Mononuclear cell (primary cell): ENCODE data around the gene YJEFN3. TPM values are rescaled to one million over a fixed set of nuclear protein-coding genes. Genes with fewer than 3 reads are reported as not detected.

Experiments used
- H3K27me3 ChIP-seq: 2 replicates; pipeline ENCODE4 v1.6.0; 2011; ENCODE audit warnings: low read length, control low read depth; ENCODE audit not compliant: insufficient read depth
- H3K4me1 ChIP-seq: 2 replicates; pipeline ENCODE4 v1.5.1; 2011; ENCODE audit warnings: mild to moderate bottlenecking, low read length, control low read depth; ENCODE audit not compliant: insufficient read depth
- H3K4me3 ChIP-seq: 2 replicates; pipeline ENCODE4 v1.5.1; 2011; ENCODE audit warnings: mild to moderate bottlenecking, low read length, moderate library complexity
- H3K9me3 ChIP-seq: 2 replicates; pipeline ENCODE4 v1.5.1; 2011; ENCODE audit warnings: low read depth, mild to moderate bottlenecking, control low read depth, low read length
- total RNA-seq: library from RNA; depleted of rRNA; stranded (reverse); fragments of >200 nt; gene quantifications from one replicate; pipeline ENCODE4 v1.2.3, GENCODE V29; 2012

YJEFN3 gene
- total RNA-seq, 1 donor: 0.10 TPM

- no peaks in the 10 kb centered on the region for H3K27me3 ChIP-seq
- no peak overlapping the region for H3K4me3 ChIP-seq
- no peaks in the 10 kb centered on the region for H3K4me1 ChIP-seq
- H3K9me3 ChIP-seq: no peaks in the 10 kb centered on the region
Observed at GRCh38 chr19:19548915-19549759, 20.4 kb downstream of the YJEFN3 start.

- no peaks in the 10 kb centered on the region for H3K9me3 ChIP-seq
- H3K4me3 ChIP-seq: no peak overlapping the region
- no peaks in the 10 kb centered on the region for H3K4me1 ChIP-seq
- H3K27me3 ChIP-seq: no peaks in the 10 kb centered on the region
Observed at GRCh38 chr19:19549804-19550464, 21.2 kb downstream of the YJEFN3 start.

- no peaks in the 10 kb centered on the region for H3K27me3 ChIP-seq
- no peaks in the 10 kb centered on the region for H3K4me1 ChIP-seq
- no peak overlapping the region for H3K4me3 ChIP-seq
- no peaks in the 10 kb centered on the region for H3K9me3 ChIP-seq
Observed at GRCh38 chr19:19550485-19550929, 21.8 kb downstream of the YJEFN3 start.

GRCh38 chr19:19550972-19551852 lies 22.5 kb downstream of the YJEFN3 start:
- Histone ChIP-seq H3K27me3 (no peaks in the 10 kb centered on the region), H3K4me3 (no peak overlapping the region), H3K9me3 (no peaks in the 10 kb centered on the region), H3K4me1 (no peaks in the 10 kb centered on the region)

GRCh38 chr19:19551853-19552192 lies 23.1 kb downstream of the YJEFN3 start:
- Histone ChIP-seq H3K4me1 (no peaks in the 10 kb centered on the region), H3K4me3 (no peak overlapping the region), H3K9me3 (no peaks in the 10 kb centered on the region), H3K27me3 (no peaks in the 10 kb centered on the region)

- H3K9me3 ChIP-seq: no peaks in the 10 kb centered on the region
- H3K4me3 ChIP-seq: no peak overlapping the region
- H3K4me1 ChIP-seq: no peaks in the 10 kb centered on the region
- H3K27me3 ChIP-seq: no peaks in the 10 kb centered on the region
Observed at GRCh38 chr19:19552798-19553197, 24.1 kb downstream of the YJEFN3 start.

- Histone ChIP-seq H3K27me3 (no peaks in the 10 kb centered on the region), H3K4me3 (no peak overlapping the region), H3K4me1 (no peaks in the 10 kb centered on the region), H3K9me3 (no peaks in the 10 kb centered on the region)
Observed at GRCh38 chr19:19553670-19554069, 25.0 kb downstream of the YJEFN3 start.

- H3K27me3 ChIP-seq: no peaks in the 10 kb centered on the region
- H3K4me3 ChIP-seq: no peak overlapping the region
- H3K9me3 ChIP-seq: no peaks in the 10 kb centered on the region
- no peaks in the 10 kb centered on the region for H3K4me1 ChIP-seq
Observed at GRCh38 chr19:19554074-19555023, 25.6 kb downstream of the YJEFN3 start.

- no peak overlapping the region for H3K4me3 ChIP-seq
- no peaks in the 10 kb centered on the region for H3K27me3 ChIP-seq
- no peaks in the 10 kb centered on the region for H3K4me1 ChIP-seq
- H3K9me3 ChIP-seq: no peaks in the 10 kb centered on the region
Observed at GRCh38 chr19:19558055-19558454, 29.3 kb downstream of the YJEFN3 start.

GRCh38 chr19:19558636-19559035 lies 29.9 kb downstream of the YJEFN3 start:
- Histone ChIP-seq H3K9me3 (no peaks in the 10 kb centered on the region), H3K27me3 (no peaks in the 10 kb centered on the region), H3K4me1 (no peaks in the 10 kb centered on the region), H3K4me3 (no peak overlapping the region)

- H3K4me1 ChIP-seq: no peaks in the 10 kb centered on the region
- no peak overlapping the region for H3K4me3 ChIP-seq
- H3K9me3 ChIP-seq: no peaks in the 10 kb centered on the region
- H3K27me3 ChIP-seq: no peaks in the 10 kb centered on the region
Observed at GRCh38 chr19:19559931-19560330, 31.2 kb downstream of the YJEFN3 start.

GRCh38 chr19:19561946-19562664 lies 33.4 kb downstream of the YJEFN3 start:
- Histone ChIP-seq H3K27me3 (no peaks in the 10 kb centered on the region), H3K9me3 (no peaks in the 10 kb centered on the region), H3K4me1 (no peaks in the 10 kb centered on the region), H3K4me3 (no peak overlapping the region)

- Histone ChIP-seq H3K4me3 (no peak overlapping the region), H3K9me3 (no peaks in the 10 kb centered on the region), H3K27me3 (no peaks in the 10 kb centered on the region), H3K4me1 (no peaks in the 10 kb centered on the region)
Observed at GRCh38 chr19:19562665-19563347, 34.1 kb downstream of the YJEFN3 start.
